Activated T-helper 17 cell treated with anti-CD3 and anti-CD28 coated beads, Interleukin-2, amount 50 U/mL, for 72 hours (primary cell): Measurements from ENCODE around the gene ADARB2. TPM values are rescaled to one million over a fixed set of nuclear protein-coding genes. Genes with fewer than 3 reads are reported as not detected.

Experiments used
- ATAC-seq: fragments of 150-1000 bp; cut with Tn5 transposase; replicated peaks from 2 replicates; pipeline ENCODE4 v1.10.0; 2021; ENCODE audit warnings: mild to moderate bottlenecking, moderate library complexity
- H3K27ac Mint-ChIP-seq: one replicate; pipeline ENCODE4 v1.8.0; 2022; ENCODE audit warnings: mixed read lengths
- H3K27me3 Mint-ChIP-seq: one replicate; pipeline ENCODE4 v1.8.0; 2022; ENCODE audit warnings: mixed read lengths
- H3K36me3 Mint-ChIP-seq: one replicate; pipeline ENCODE4 v1.8.0; 2022; ENCODE audit warnings: low read depth, mild to moderate bottlenecking, mixed read lengths
- H3K4me1 Mint-ChIP-seq: one replicate; pipeline ENCODE4 v1.8.0; 2022; ENCODE audit warnings: mixed read lengths
- H3K4me3 Mint-ChIP-seq: one replicate; pipeline ENCODE4 v1.8.0; 2022; ENCODE audit warnings: mild to moderate bottlenecking, mixed read lengths
- H3K9me3 Mint-ChIP-seq: one replicate; pipeline ENCODE4 v1.8.0; 2022; ENCODE audit warnings: mixed read lengths
- total RNA-seq, 2 donors: library from RNA; stranded (reverse); gene quantifications; one replicate each; pipeline ENCODE4 v1.2.3, GENCODE V29; 2022

ADARB2 gene
- total RNA-seq, 2 donors from 2014 or later: not detected

- no peak overlapping the region for H3K4me3 Mint-ChIP-seq
- no peaks in the 10 kb centered on the region for H3K4me1 Mint-ChIP-seq
- no peak for ATAC-seq
- peaks cover 5% of the 10 kb centered on the region for H3K9me3 Mint-ChIP-seq
- H3K27me3 Mint-ChIP-seq: peaks cover 5% of the 10 kb centered on the region
- no peaks in the 10 kb centered on the region for H3K36me3 Mint-ChIP-seq
- H3K27ac Mint-ChIP-seq: no peak overlapping the region
These were observed 221.4 kb downstream of the ADARB2 start for GRCh38 chr10:1515780-1516491.

DNA sequence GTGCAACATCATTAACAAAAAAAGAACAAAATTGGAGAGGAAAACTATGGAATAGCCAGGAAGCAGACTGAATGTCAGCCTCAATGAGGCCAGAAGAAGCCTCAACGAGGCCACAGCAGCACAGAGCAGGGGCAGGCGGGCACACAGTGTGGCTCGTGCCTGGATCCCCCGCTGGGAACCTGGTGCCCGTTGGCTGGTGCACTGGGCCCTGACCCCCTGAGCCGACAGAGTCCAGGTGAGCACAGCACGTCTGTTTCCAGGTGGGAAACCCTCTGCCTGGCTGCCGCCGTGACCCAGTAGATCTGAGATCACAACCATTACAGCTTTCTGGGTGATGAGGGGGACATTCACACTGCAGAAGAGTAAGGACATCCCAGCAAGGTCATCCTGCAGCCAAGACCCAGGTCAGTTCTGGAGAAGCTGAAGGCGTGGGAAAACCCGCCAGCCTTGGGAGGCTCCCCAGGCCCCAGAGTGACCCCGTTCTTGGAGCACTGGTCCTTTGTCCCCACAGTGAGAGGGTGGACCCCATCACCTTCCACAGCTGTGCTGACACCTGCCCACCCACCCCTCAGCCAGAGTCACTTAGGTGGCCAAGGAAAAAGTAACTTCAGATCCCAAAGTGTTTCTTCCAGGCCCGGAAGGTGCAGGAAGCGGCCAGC lies 222.1 kb downstream of the ADARB2 start:
- Mint-ChIP-seq H3K4me3 (no peak overlapping the region), H3K4me1 (no peaks in the 10 kb centered on the region), H3K36me3 (no peaks in the 10 kb centered on the region), H3K27me3 (peaks cover 5% of the 10 kb centered on the region), H3K27ac (no peak overlapping the region), H3K9me3 (peaks cover 8% of the 10 kb centered on the region)
- ATAC-seq: no peak

GRCh38 chr10:1514681-1515080 lies 222.6 kb downstream of the ADARB2 start:
- H3K9me3 Mint-ChIP-seq: peaks cover 8% of the 10 kb centered on the region

GRCh38 chr10:1513221-1513620 lies 224.1 kb downstream of the ADARB2 start:
- peaks cover 5% of the 10 kb centered on the region for H3K27me3 Mint-ChIP-seq
- no peaks in the 10 kb centered on the region for H3K4me1 Mint-ChIP-seq
- no peak overlapping the region for H3K27ac Mint-ChIP-seq
- H3K36me3 Mint-ChIP-seq: no peaks in the 10 kb centered on the region
- no peak for ATAC-seq
- H3K4me3 Mint-ChIP-seq: no peak overlapping the region
- H3K9me3 Mint-ChIP-seq: peaks cover 8% of the 10 kb centered on the region

More at GRCh38 chr10:1514681-1515080, 222.6 kb downstream of the ADARB2 start:
- H3K4me3 Mint-ChIP-seq: no peak overlapping the region
- H3K4me1 Mint-ChIP-seq: no peaks in the 10 kb centered on the region
- no peaks in the 10 kb centered on the region for H3K36me3 Mint-ChIP-seq
- H3K27ac Mint-ChIP-seq: no peak overlapping the region
- ATAC-seq: no peak
- peaks cover 5% of the 10 kb centered on the region for H3K27me3 Mint-ChIP-seq

GRCh38 chr10:1509011-1509530 lies 228.3 kb downstream of the ADARB2 start:
- Mint-ChIP-seq H3K9me3 (peaks cover 8% of the 10 kb centered on the region), H3K27me3 (peaks cover 5% of the 10 kb centered on the region), H3K27ac (no peak overlapping the region), H3K4me1 (no peaks in the 10 kb centered on the region), H3K36me3 (no peaks in the 10 kb centered on the region), H3K4me3 (no peak overlapping the region)
- no peak for ATAC-seq

GRCh38 chr10:1508096-1508495 lies 229.2 kb downstream of the ADARB2 start:
- Mint-ChIP-seq H3K4me3 (no peak overlapping the region), H3K36me3 (no peaks in the 10 kb centered on the region), H3K9me3 (peaks cover 8% of the 10 kb centered on the region), H3K27ac (no peak overlapping the region), H3K27me3 (peaks cover 5% of the 10 kb centered on the region), H3K4me1 (no peaks in the 10 kb centered on the region)
- no peak for ATAC-seq

DNA sequence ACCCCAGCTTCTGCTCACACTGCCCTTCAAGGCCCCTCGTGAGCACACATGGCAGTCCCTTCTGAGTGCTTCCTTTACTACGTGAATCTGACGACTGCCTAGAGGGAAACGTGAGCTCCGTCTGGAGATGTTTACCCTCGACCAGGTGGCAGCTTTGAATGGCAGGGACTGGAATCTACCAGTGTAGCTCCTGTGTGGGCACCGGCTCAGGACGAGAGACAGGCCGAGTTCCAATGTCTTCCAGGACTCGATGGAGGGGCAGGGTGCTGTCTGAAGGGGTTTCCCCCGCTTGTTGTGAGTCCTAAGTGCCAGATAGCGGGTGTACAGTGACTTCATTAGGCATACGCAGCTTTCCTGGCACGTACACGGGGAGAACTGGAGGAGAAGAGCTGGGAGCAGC lies 229.9 kb downstream of the ADARB2 start:
- H3K27me3 Mint-ChIP-seq: peaks cover 5% of the 10 kb centered on the region
- peaks cover 8% of the 10 kb centered on the region for H3K9me3 Mint-ChIP-seq
- no peak overlapping the region for H3K27ac Mint-ChIP-seq
- no peaks in the 10 kb centered on the region for H3K36me3 Mint-ChIP-seq
- H3K4me3 Mint-ChIP-seq: no peak overlapping the region
- H3K4me1 Mint-ChIP-seq: no peaks in the 10 kb centered on the region
- no peak for ATAC-seq

GRCh38 chr10:1504940-1505339 lies 232.4 kb downstream of the ADARB2 start:
- no peak for ATAC-seq
- Mint-ChIP-seq H3K36me3 (no peaks in the 10 kb centered on the region), H3K4me3 (no peak overlapping the region), H3K27me3 (no peaks in the 10 kb centered on the region), H3K4me1 (no peaks in the 10 kb centered on the region), H3K9me3 (no peaks in the 10 kb centered on the region), H3K27ac (no peak overlapping the region)

DNA sequence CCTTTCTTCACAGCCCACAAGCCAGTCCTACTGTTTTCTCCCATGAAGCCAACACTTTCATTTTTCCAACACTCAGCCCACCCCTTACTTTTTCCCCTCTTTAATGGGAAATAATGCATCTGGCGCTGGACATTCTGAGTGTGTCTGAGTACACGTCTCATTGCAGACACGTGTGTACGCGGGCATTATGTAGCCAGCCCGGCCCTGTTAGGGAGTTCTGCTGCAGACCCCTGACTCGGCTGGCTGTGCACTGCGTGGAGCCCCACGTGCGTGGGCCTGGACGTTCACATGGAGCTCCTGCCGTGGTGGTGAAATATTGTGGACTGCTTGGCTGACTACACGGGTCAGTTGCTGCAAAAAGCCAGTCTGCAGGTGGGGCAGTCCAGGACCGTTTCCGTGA lies 233.0 kb downstream of the ADARB2 start:
- ATAC-seq: no peak
- Mint-ChIP-seq H3K27ac (no peak overlapping the region), H3K4me1 (no peaks in the 10 kb centered on the region)

DNA sequence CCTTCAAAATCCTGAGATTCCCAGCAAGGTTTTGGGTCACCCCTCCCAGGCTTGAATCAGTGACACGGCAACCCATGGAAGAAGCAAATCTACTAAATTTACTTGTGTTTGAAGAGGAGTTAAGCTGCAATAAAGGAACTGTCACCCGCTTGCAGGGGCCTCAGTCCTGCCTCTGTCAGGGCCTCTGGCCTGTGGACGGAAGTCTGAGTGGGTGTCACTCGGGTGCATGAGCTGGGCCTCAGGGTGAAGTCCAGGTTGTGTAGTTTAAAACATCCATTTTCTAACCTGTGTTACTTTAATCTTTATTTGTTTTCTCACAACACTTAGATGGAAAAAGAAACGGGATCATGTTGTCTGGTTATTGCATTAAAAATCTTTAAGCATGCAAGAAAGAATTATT lies 234.9 kb downstream of the ADARB2 start:
- no peaks in the 10 kb centered on the region for H3K4me1 Mint-ChIP-seq
- no peaks in the 10 kb centered on the region for H3K36me3 Mint-ChIP-seq
- no peak overlapping the region for H3K4me3 Mint-ChIP-seq
- no peak for ATAC-seq
- H3K27ac Mint-ChIP-seq: no peak overlapping the region
- H3K27me3 Mint-ChIP-seq: no peaks in the 10 kb centered on the region
- no peaks in the 10 kb centered on the region for H3K9me3 Mint-ChIP-seq

More for the DNA sequence above, 233.0 kb downstream of the ADARB2 start:
- Mint-ChIP-seq H3K4me3 (no peak overlapping the region), H3K27me3 (no peaks in the 10 kb centered on the region), H3K9me3 (no peaks in the 10 kb centered on the region), H3K36me3 (no peaks in the 10 kb centered on the region)

- Mint-ChIP-seq H3K27ac (no peak overlapping the region), H3K36me3 (no peaks in the 10 kb centered on the region), H3K9me3 (no peaks in the 10 kb centered on the region), H3K4me3 (no peak overlapping the region), H3K27me3 (no peaks in the 10 kb centered on the region), H3K4me1 (no peaks in the 10 kb centered on the region)
- peak; percentile 73 for ATAC-seq
These were observed 237.9 kb downstream of the ADARB2 start for GRCh38 chr10:1499359-1499957.

GRCh38 chr10:1498746-1499358 lies 238.5 kb downstream of the ADARB2 start:
- Mint-ChIP-seq H3K27ac (no peak overlapping the region), H3K27me3 (no peaks in the 10 kb centered on the region), H3K9me3 (no peaks in the 10 kb centered on the region), H3K4me1 (no peaks in the 10 kb centered on the region), H3K36me3 (no peaks in the 10 kb centered on the region), H3K4me3 (no peak overlapping the region)
- peak; percentile 64 for ATAC-seq

GRCh38 chr10:1495915-1496517 lies 241.3 kb downstream of the ADARB2 start:
- H3K27ac Mint-ChIP-seq: no peak overlapping the region

GRCh38 chr10:1492641-1493040 lies 244.7 kb downstream of the ADARB2 start:
- no peak for ATAC-seq
- Mint-ChIP-seq H3K4me1 (no peaks in the 10 kb centered on the region), H3K4me3 (no peak overlapping the region), H3K9me3 (no peaks in the 10 kb centered on the region), H3K27ac (no peak overlapping the region), H3K27me3 (peaks cover 3% of the 10 kb centered on the region), H3K36me3 (no peaks in the 10 kb centered on the region)

More at GRCh38 chr10:1495915-1496517, 241.3 kb downstream of the ADARB2 start:
- H3K27me3 Mint-ChIP-seq: peaks cover 3% of the 10 kb centered on the region
- no peak overlapping the region for H3K4me3 Mint-ChIP-seq
- ATAC-seq: no peak
- H3K36me3 Mint-ChIP-seq: no peaks in the 10 kb centered on the region
- H3K4me1 Mint-ChIP-seq: no peaks in the 10 kb centered on the region
- H3K9me3 Mint-ChIP-seq: no peaks in the 10 kb centered on the region
